ENCODE measurements around the gene ACAP1.
A peak's percentile ranks its signal among the peaks of the same experiment; 100 is the strongest.

The ACAP1 gene

GRCh38 chr17:7394452-7395191 is 58.3 kb downstream of the ACAP1 start, which contains the start of gene PLSCR3:
Gene PLSCR3 (minus strand): TSS chr17:7394525. CDS start chr17:7394110, 415 bp downstream.
- peak; percentile 51 to 91 (median 84) for DNase-seq
- intact Hi-C loops (cut with DNase I) = loop anchor here (5.0 kb wide), 1 partner anchor 42 kb away; the partner anchor contains the start of gene KCTD11

GRCh38 chr17:7396147-7396546 is 59.8 kb downstream of the ACAP1 start:
- intact Hi-C loops (cut with DNase I) = no loop called here
- DNase-seq = no peak

- intact Hi-C loops (cut with DNase I) = no loop called here
Measured at GRCh38 chr17:7398612-7399011, 62.3 kb downstream of the ACAP1 start.

More at GRCh38 chr17:7398612-7399011, 62.3 kb downstream of the ACAP1 start:
- DNase-seq = no peak

Measured in head of caudate nucleus (tissue), 42 donors.